COLO829 (cell line): ENCODE results near the gene LRRC8D.
"Not testable (repeated sequence)": the region's sequence is repeated elsewhere in the genome, so short reads cannot be mapped to it uniquely, and the experiment has no call there.

ENCODE experiments used
- DNase-seq: peaks from one replicate; pipeline ENCODE4 v3.0.0; 2012; ENCODE audit warnings: low spot score

The LRRC8D gene

DNA sequence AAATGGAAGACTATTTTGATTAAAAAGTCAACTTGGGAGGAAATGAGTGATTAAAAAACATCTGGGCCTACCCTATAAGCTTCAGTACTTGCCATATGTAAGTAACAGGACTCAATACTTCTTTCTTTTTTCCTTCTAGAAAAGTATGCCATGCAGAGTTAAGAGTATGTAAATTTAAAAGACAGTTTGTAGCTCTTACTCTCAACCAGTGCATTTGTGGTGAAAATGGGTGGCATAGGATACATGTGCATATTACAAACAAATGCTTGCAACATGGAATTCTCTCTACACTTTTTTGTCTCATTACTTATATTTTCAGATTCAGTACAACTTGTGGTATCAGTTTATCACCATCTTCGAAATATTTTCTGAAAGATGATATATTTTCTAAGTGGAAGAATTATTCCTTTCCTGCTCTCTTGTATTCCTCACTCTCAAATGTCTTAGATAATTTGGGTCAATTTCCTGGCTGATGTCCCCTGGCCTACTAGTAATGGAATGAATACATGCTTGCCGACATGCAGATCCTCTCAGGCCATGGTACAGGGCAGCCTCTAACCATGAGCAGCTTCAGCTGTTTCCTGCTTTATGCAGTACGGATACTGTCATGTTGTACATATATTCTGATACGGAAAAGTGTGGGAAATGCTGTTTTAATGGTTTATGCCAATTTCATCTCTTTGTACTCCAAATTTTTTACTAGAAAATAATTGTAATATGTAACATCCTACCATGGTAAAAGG is 92.7 kb downstream of the LRRC8D start:
- no peak for DNase-seq

DNA sequence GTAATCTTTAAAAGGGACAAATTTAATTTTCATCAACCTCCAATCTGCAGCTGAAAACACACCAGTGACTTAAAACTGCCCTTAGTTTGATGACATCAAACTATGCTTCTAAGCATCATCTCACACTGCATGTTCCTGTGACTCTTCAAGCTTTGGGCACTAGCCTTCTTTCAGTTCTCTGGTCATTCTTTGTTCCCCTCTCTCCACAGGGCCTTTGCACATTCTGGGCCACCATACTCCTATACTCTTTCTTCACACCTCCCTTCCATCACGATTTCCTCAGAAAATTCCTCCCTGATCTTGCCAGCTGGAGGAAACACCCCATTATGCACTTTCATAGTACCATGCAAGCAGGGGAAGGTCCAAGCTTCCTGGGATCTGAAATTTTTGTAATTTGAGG is 96.5 kb downstream of the LRRC8D start:
- DNase-seq: no peak

DNA sequence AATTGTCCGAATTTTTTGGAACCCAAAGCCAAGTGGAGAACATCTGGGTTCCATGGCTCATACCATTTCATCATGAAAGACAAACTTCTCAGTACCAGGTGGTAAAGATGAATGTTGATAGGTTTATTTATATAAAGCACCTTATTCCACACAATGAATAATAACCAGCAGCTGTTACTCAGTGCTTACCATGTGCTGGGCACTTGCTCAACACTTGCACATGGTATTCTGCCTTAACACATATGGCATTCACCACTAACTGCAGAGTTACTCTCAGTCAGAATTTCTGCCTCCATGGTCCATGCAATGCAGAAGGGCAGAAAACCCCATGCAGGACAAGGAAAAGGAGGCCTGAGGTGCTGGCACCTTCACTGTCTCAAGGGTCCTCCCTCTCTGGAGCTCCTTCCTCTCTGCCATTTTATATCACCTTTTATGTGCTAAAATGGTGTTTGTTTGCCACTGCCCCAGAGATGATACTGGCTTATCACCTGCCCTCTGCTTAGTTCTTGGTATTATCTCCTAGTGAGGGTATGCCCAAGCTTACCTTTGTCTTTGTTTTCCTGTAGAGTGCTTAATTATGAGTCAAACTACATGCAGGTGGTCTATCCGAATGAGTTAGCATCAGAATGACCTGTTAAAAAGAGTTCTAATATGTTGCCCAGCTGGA is 97.4 kb downstream of the LRRC8D start:
- DNase-seq: no peak

DNA sequence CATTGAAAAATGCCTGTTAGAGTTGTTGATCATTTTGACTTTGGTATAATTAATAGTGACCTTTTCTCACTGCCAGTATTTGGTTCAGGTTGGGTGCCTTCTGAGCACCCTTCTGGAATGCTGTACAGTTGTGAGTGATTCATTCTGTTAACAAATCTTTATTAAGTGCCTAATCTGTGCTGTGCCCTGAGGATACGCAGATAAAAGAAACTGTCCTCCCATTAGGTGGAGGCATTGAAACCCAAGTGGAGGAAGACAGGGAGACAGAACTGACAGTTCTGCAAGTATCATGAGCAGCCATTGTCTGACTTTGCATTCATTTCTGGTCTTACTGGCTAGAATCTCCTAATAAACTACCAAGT is 97.9 kb downstream of the LRRC8D start:
- no peak for DNase-seq

DNA sequence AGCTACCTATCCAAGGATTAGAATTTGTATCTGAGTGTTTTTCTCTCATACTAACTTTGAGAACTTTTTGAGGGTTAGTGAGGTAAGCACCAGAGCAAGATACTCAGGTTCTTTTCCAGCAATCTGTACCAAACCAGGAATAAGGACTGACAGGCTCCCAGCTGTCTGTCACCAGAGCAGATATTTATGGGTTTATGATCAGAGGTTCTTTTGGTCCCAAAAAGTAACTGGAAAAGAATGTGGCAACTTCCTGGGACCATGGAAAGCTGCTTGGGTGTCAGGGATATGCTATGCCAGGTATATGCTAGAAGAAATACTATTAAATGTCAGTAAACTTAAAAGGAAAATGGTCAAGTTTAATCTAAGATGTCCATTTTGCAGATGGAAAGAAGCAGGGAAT is 98.3 kb downstream of the LRRC8D start:
- DNase-seq: no peak

DNA sequence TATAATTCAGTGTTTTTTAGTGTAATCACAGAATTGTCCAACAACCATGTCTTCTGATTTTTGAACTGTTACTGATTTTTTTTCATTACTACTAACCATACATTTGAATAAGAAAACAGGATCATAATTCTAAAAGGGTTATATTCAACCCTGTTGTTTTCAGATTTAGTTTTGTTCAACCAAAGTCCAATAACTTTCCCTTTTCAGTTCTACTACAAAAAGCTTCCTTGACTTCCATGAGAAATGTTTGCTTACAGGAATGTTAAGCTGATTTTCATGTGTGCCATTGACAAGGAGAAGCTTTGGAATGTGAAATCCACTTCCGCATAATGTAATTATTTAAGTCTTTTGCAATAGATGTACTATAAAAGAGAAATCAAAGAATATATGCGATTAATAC is 102.1 kb downstream of the LRRC8D start:
- no peak for DNase-seq

DNA sequence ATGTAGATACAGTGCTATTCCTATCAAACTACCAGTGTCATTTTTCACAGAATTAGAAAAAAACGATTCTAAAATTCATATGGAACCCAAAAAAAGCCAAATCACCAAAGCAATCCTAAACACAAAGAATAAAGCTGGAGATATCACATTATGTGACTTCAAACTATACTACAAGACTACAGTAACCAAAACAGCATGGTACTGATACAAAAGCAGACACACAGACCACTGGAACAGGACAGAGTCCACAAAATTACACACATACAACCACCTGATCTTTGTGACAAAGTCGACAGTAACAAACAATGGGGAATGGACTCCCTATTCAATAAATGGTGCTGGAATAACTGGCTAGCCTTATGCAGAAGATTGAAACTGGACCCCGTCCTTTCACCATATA is 102.7 kb downstream of the LRRC8D start:
- DNase-seq: no peak

DNA sequence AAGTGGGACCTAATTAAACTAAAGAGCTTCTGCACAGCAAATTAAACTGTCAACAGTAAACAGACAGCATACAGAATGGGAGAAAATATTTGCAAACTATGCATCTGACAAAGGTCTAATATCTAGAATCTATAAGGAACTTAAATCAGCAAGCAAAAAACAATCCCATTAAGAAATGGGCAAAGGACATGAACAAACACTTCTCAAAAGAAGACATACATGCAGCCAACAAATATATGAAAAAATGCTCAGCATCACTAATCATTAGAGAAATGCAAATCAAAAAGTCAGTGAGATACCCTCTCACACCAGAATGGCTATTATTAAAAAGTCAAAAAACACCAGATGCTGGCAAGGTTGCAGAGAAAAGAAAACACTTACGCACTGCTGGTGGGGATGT is 103.2 kb downstream of the LRRC8D start:
- not testable (repeated sequence) for DNase-seq

DNA sequence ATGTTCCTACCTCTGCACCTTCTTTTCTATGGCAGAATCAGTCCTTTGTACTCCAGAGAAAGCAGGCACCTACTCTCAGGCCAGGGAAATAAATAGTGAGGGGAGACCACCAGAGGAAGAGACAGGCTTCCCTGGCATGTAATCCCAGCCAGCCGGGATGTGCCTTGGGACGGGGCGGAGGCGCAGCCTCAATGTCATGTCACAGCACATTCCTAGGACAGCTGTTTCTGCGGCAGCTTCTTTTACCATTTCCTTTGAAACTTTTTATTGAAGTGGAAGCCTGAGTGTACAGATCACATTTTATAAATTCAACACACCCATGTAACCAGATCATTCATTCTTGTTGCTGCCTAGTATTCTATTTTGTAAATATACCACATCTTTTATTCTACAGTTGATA is 106.2 kb downstream of the LRRC8D start:
- DNase-seq: no peak

DNA sequence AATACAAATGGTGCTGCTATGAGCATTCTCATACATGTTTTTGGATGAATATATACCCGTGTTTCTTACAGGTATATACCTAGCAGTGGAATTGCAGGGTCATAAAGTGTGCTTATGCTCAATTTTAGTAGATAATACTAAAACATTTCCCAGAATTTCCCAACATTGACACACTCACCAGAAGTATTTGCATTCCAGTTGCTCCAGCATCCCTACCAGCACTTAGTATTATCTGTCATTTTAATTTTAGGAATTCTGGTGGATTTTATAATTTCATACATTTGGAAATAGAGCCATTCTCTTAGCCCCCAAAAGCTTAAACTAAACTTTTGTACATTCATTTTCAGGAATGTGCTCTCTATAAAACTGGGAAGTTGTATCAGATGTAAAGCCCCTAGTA is 106.6 kb downstream of the LRRC8D start:
- no peak for DNase-seq

DNA sequence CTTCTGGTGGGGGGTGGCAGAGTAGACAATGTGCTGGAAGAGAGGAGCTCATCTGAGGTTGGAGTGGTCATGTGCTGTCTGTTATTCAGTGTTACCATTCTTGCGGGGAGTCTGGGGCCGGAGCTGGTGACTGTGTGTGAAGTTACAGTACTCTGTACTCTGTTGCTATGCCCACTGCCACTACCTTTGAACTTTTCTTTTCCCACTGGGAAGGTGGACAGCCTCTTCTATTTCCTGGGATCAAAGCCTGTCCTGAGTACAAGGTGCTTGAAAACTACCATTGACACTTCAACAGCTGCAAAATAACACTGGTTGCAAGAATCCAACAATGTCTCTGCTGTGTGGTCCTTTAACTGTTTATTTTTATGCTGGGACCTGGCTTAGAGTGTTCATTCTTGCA is 107.7 kb downstream of the LRRC8D start:
- DNase-seq: no peak

DNA sequence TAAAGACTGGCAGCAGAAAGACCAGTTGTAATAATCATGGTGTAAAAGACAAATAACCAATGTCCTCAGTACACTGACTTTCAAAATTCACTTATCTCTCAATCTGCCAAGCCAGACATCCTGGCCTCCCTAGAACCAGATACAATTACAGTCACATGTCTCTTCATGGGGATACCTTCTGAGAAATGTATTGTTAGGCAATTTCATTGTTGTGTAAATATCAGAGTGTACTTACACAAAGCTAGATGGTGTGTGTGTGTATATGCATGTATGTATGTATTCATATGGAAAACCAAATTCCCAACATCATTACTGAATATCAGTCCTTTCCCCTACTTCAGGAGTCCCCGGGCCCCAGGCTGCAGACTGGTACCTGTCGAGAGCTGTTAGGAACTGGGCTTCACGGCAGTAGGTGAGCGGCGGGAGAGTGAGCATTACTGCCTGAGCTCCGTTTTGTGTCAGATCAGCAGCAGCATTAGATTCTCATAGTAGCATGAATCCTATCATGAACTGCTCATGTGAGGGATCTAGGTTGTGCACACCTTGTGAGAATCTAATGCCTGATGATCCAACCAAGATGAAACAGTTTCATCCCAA is 108.7 kb downstream of the LRRC8D start:
- no peak for DNase-seq

DNA sequence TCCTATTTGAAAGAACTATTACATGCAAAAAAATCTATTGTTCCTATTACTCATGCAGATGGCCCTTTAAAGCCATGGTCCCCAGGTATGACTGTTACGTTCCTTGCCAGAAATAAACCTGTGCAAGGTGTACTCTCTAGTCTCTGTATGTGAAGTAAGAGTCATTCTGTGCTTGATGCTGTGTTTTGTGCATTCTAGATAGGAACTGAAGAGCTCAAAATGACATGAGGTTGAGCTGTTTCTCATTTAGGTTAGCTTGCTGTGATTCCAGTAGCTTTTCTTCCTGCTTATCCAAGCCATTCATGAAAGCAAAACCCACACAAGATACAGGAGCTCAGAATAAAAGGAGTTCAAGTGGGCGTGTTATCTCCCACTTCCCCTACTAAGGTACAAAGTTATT is 109.7 kb downstream of the LRRC8D start:
- no peak for DNase-seq

DNA sequence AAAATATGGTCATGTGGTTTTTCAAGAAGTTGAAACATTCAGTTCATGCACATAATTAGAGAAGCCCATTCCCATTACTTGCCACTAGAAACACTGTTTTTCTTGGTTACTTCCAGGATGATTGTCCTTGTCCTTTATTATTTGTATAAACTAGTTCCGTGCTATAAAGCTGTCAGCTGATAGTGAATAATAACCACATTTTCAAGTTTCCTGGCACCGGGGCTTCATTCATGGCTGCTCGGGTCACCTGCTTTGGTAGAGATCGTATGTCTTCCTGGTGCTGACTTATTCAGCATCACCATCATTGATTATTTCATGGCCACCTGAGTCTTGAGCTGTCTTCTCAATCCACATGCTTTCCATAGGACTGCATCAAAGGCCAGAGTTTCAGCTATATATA is 111.1 kb downstream of the LRRC8D start:
- no peak for DNase-seq

DNA sequence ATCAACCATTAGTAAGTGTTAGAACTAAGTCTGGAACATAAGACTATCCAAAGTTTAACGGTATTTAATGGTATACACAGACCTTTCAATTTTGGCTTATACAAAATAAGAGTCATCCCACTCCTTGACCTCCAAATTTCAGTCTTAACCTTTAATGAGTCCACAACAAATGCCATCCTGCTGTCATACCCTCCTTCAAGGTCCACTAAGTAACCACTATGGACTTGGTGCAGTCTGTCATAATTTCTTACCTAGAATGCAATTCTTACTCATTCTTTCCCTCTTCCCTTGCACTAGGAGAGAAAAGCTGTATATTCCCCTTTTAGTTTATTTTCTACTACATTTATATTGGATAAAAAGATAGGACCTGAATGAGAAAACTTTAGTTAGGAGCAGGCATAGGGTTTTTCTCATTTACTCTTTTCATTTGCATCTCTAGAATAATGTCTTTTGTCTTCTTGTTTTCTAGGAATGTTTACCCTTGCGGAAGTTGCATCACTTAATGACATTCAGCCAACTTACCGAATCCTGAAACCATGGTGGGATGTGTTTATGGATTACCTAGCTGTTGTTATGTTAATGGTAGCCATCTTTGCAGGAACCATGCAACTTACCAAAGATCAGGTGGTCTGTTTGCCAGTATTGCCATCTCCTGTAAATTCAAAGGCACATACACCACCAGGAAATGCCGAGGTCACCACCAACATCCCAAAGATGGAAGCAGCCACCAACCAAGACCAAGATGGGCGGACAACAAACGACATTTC is 111.9 kb downstream of the LRRC8D start:
- no peak for DNase-seq

DNA sequence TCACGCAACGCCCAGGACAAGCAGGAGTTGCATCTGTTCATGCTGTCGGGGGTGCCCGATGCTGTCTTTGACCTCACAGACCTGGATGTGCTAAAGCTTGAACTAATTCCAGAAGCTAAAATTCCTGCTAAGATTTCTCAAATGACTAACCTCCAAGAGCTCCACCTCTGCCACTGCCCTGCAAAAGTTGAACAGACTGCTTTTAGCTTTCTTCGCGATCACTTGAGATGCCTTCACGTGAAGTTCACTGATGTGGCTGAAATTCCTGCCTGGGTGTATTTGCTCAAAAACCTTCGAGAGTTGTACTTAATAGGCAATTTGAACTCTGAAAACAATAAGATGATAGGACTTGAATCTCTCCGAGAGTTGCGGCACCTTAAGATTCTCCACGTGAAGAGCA is 113.6 kb downstream of the LRRC8D start:
- no peak for DNase-seq

DNA sequence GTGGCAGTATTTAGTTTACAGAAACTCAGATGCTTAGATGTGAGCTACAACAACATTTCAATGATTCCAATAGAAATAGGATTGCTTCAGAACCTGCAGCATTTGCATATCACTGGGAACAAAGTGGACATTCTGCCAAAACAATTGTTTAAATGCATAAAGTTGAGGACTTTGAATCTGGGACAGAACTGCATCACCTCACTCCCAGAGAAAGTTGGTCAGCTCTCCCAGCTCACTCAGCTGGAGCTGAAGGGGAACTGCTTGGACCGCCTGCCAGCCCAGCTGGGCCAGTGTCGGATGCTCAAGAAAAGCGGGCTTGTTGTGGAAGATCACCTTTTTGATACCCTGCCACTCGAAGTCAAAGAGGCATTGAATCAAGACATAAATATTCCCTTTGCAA is 114.4 kb downstream of the LRRC8D start:
- DNase-seq: no peak

DNA sequence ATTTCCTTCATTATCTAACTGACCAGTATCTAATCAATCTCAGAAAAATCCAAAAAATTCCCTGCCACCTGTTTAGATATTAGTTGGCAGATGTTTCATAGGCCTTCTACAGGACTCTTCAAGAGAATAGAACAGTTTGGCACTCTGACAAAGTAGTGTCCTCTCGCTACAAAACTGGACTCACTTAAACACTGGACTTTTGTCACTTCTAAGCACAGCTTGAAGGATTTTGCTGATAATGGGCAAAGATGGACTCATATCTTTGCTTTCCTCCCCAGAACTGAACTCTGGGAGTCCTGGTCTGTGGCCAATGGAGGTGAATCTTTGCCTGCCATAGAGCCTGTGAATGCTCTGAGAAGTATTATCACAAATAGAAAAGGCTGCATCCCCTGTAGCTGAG is 115.9 kb downstream of the LRRC8D start:
- no peak for DNase-seq

DNA sequence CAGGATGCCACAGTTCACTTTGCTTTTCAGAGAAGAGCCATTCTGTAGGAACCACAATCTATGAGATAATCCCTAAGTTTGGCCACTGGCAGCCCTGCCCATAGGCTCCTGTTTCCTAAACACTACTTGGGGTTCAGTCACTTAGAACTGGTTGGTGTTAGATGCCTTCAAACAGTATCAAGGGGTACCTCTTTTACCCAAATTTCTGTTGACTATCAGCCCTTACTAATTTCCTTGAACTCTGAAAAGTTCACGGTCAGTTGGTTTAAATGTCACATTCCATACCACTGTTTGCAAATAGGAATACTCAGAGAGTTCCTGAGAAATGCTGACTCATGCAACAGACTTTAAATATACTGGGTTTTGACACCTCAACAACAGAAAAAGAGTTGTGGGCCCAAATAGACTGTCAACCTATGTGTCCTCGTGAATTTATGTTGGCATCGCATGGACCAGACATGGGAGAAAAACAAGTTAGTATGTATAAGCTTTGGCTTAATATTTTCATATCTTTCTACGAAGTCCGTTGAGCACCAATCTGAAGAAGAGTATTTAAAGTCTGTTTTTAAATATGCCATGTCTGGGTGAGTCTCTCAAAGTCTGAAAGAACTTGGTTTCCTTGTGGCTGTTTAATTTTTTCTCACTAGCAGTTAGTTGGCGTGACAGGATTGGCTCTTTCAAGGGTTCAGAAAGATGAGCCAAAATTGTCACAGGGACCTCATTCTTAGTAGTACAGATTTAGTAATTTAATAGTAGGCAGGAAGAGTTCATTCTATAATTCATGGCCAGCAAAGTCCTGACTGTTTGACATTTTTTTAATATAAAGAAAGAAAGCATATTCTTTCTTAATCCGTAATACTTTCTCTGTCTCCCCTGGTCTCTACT is 117.6 kb downstream of the LRRC8D start:
- peak; percentile 30 for DNase-seq

DNA sequence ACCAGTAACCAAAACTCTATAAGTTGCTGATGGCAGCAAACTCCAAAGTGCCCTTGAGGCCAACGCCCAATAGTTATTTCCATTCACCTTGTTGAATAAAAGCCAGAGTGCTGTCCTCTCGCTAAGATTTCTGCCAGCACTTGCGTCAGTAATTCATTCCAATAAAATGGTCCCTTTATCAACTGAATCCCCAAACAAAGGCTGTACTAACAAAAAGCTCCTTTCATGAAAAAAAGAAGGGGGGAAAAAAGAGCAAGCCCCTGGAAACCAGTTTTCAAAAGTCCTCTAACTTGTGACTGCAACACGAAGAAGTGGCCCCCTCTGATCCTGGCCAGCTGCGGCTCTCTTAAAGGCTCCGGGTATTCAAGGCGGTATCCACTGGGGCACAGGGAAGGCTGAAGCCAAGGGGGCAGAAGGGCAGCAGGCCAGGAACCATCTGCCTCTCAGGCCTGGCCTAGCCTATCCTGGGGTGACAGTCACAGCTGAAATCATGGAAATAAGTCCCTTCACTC is 118.3 kb downstream of the LRRC8D start:
- peak; percentile 67 for DNase-seq

DNA sequence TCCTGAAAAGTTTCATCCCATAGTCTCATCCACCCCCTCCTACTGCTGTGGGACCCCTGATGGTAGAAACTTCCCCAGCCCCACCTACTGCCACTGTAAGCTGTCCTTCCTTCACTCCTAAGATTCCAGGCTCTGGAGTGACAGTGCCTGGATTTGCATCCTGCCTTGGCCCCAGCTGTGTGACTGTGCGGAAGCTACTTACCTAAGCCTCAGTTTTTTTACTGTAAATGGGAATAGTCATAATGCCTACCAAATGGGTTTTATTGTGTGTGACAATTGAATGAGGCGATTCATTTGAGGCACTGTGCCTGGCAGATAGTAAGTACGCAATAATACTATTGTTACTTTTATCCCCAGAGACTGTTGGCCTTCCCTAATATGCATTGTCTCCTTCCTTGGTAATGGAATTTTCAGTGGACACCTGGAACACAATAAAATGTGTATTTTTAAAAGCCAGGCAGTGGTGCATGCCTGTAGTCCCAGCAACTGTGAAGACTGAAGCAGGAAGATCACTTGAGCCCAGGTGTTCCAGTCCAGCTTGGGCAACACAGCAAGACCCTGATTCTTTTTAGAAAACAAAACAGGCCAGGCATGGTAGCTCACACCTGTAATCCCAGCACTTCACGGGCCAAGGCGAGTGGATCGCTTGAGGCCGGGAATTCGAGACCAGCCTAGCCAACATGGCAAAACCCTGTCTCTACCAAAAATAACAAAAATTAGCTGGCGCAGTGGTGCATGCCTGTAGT is 119.0 kb downstream of the LRRC8D start:
- DNase-seq: peak; percentile 5
